Measurements from ENCODE around the gene LAMA3.

DNA sequence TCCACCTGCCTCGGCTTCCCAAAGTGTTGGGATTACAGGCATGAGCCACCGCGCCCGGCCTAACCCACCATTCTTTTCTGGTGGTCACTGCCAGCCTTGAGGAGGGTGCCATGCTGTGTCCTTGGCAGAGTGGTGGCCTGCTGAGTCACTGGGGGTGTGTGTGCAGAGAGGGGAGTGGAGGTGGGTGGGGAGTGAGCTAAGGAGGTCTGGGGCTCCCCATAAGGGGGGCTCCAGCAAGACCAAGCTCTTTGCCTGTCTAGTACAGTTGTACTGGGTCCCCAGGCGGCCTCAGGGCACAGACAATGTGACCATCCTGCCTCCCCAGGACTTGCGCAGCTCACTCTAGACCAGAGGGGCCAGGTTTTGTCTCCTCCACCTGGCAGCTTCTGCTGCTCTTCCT, 36.1 kb downstream of the LAMA3 start:
- TF ChIP-seq, protein P1, sequence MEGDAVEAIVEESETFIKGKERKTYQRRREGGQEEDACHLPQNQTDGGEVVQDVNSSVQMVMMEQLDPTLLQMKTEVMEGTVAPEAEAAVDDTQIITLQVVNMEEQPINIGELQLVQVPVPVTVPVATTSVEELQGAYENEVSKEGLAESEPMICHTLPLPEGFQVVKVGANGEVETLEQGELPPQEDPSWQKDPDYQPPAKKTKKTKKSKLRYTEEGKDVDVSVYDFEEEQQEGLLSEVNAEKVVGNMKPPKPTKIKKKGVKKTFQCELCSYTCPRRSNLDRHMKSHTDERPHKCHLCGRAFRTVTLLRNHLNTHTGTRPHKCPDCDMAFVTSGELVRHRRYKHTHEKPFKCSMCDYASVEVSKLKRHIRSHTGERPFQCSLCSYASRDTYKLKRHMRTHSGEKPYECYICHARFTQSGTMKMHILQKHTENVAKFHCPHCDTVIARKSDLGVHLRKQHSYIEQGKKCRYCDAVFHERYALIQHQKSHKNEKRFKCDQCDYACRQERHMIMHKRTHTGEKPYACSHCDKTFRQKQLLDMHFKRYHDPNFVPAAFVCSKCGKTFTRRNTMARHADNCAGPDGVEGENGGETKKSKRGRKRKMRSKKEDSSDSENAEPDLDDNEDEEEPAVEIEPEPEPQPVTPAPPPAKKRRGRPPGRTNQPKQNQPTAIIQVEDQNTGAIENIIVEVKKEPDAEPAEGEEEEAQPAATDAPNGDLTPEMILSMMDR (IDR thresholded peaks at IDR 0.05): no peak
- no peak for TF ChIP-seq EZH2phosphoT487 (IDR thresholded peaks at IDR 0.05)

All from neural progenitor cell (in vitro differentiated cells).